ENCODE measurements around the gene OSBPL10.

OSBPL10 gene

GRCh38 chr3:31911124-31911523 lies 69.9 kb downstream of the OSBPL10 start:
- no peak for TF ChIP-seq CTCF (IDR thresholded peaks at IDR 0.05; ENCODE audit: low read depth, low read length)
- DNase-seq = no peak
- Histone ChIP-seq H3K36me3 (no peaks in the 10 kb centered on the region), H3K4me1 (no peaks in the 10 kb centered on the region), H3K9me3 (no peaks in the 10 kb centered on the region), H3K4me3 (ENCODE audit: low read depth, low read length) (no peak overlapping the region), H3K27me3 (no peaks in the 10 kb centered on the region)

GRCh38 chr3:31909455-31909854 lies 71.6 kb downstream of the OSBPL10 start:
- H3K9me3 ChIP-seq = no peaks in the 10 kb centered on the region
- no peak overlapping the region for H3K4me3 ChIP-seq (ENCODE audit: low read depth, low read length)
- TF ChIP-seq CTCF (IDR thresholded peaks at IDR 0.05; ENCODE audit: low read depth, low read length) = no peak
- H3K4me1 ChIP-seq = no peaks in the 10 kb centered on the region
- no peak for DNase-seq
- H3K27me3 ChIP-seq = no peaks in the 10 kb centered on the region
- H3K36me3 ChIP-seq = no peaks in the 10 kb centered on the region

GRCh38 chr3:31908391-31909097 lies 72.5 kb downstream of the OSBPL10 start:
- H3K4me1 ChIP-seq = no peaks in the 10 kb centered on the region
- no peak for DNase-seq
- no peak overlapping the region for H3K4me3 ChIP-seq (ENCODE audit: low read depth, low read length)
- H3K36me3 ChIP-seq = no peaks in the 10 kb centered on the region
- no peak for TF ChIP-seq CTCF (IDR thresholded peaks at IDR 0.05; ENCODE audit: low read depth, low read length)
- H3K27me3 ChIP-seq = no peaks in the 10 kb centered on the region
- no peaks in the 10 kb centered on the region for H3K9me3 ChIP-seq

- Histone ChIP-seq H3K4me3 (ENCODE audit: low read depth, low read length) (no peak overlapping the region), H3K4me1 (no peaks in the 10 kb centered on the region), H3K36me3 (no peaks in the 10 kb centered on the region), H3K9me3 (no peaks in the 10 kb centered on the region), H3K27me3 (no peaks in the 10 kb centered on the region)
- no peak for DNase-seq
- TF ChIP-seq CTCF (IDR thresholded peaks at IDR 0.05; ENCODE audit: low read depth, low read length) = no peak
Observed at GRCh38 chr3:31906182-31906581, 74.9 kb downstream of the OSBPL10 start.

- no peak for TF ChIP-seq CTCF (IDR thresholded peaks at IDR 0.05; ENCODE audit: low read depth, low read length)
- H3K9me3 ChIP-seq = no peaks in the 10 kb centered on the region
- H3K4me3 ChIP-seq (ENCODE audit: low read depth, low read length) = no peak overlapping the region
- no peaks in the 10 kb centered on the region for H3K36me3 ChIP-seq
- no peaks in the 10 kb centered on the region for H3K4me1 ChIP-seq
- DNase-seq = no peak
- no peaks in the 10 kb centered on the region for H3K27me3 ChIP-seq
Observed at GRCh38 chr3:31903686-31904431, 77.2 kb downstream of the OSBPL10 start.

GRCh38 chr3:31900583-31900982 lies 80.5 kb downstream of the OSBPL10 start:
- H3K4me3 ChIP-seq (ENCODE audit: low read depth, low read length) = no peak overlapping the region
- no peaks in the 10 kb centered on the region for H3K27me3 ChIP-seq
- H3K9me3 ChIP-seq = no peaks in the 10 kb centered on the region
- no peak for TF ChIP-seq CTCF (IDR thresholded peaks at IDR 0.05; ENCODE audit: low read depth, low read length)
- no peaks in the 10 kb centered on the region for H3K36me3 ChIP-seq
- DNase-seq = no peak
- no peaks in the 10 kb centered on the region for H3K4me1 ChIP-seq

All from BE2C (cell line).